Mesendoderm (in vitro differentiated cells): Measurements from ENCODE around the gene IL3RA.

Experiments
- DNase-seq: peaks from one replicate; pipeline ENCODE4 v3.0.0; 2013
- H2AK5ac ChIP-seq: 2 replicates; pipeline ENCODE4 v1.6.1; 2013; ENCODE audit warnings: low read length, inconsistent platforms
- H2BK120ac ChIP-seq: 2 replicates; pipeline ENCODE4 v1.6.1; 2013; ENCODE audit warnings: low read depth, mild to moderate bottlenecking, low read length, moderate library complexity, mixed read lengths
- H2BK15ac ChIP-seq: replicated peaks from 2 replicates; pipeline ENCODE4 v1.6.1; 2013; ENCODE audit warnings: low read depth, mild to moderate bottlenecking, moderate library complexity
- H2BK5ac ChIP-seq: 2 replicates; pipeline ENCODE4 v1.6.1; 2013; ENCODE audit warnings: low read length, inconsistent platforms
- H3K18ac ChIP-seq: 2 replicates; pipeline ENCODE4 v1.6.1; 2013; ENCODE audit warnings: mild to moderate bottlenecking, low read length, mixed read lengths
- H3K23ac ChIP-seq: one replicate; pipeline ENCODE4 v1.6.1; 2013; ENCODE audit warnings: low read length
- H3K27ac ChIP-seq: 2 replicates; pipeline ENCODE4 v1.5.1; 2013; ENCODE audit warnings: low read depth, mild to moderate bottlenecking, inconsistent platforms, low read length, moderate library complexity
- H3K27me3 ChIP-seq: 2 replicates; pipeline ENCODE4 v1.6.1; 2013; ENCODE audit warnings: low read length, control low read depth, mild to moderate bottlenecking, inconsistent platforms; ENCODE audit not compliant: insufficient read depth, poor library complexity
- H3K36me3 ChIP-seq: 2 replicates; pipeline ENCODE4 v1.6.1; 2013; ENCODE audit warnings: low read length, inconsistent platforms; ENCODE audit not compliant: control insufficient read depth, insufficient read depth
- H3K4ac ChIP-seq: one replicate; pipeline ENCODE4 v1.6.1; 2013; ENCODE audit warnings: low read depth, mild to moderate bottlenecking, low read length, moderate library complexity
- H3K4me1 ChIP-seq: 2 replicates; pipeline ENCODE4 v1.6.1; 2013; ENCODE audit warnings: low read depth, low read length, inconsistent platforms; ENCODE audit not compliant: control insufficient read depth
- H3K4me2 ChIP-seq: 2 replicates; pipeline ENCODE4 v1.6.1; 2013; ENCODE audit warnings: low read length
- H3K4me3 ChIP-seq: 2 replicates; pipeline ENCODE4 v1.5.1; 2013; ENCODE audit warnings: mild to moderate bottlenecking, low read length
- H3K56ac ChIP-seq: one replicate; pipeline ENCODE4 v1.6.1; 2013; ENCODE audit warnings: low read length
- H3K79me1 ChIP-seq: 2 replicates; pipeline ENCODE4 v1.6.1; 2013; ENCODE audit warnings: low read length, inconsistent platforms
- H3K79me2 ChIP-seq: 2 replicates; pipeline ENCODE4 v1.6.1; 2013; ENCODE audit warnings: mild to moderate bottlenecking, low read length; ENCODE audit not compliant: control insufficient read depth, insufficient read depth
- H3K9ac ChIP-seq: 2 replicates; pipeline ENCODE4 v1.6.1; 2013; ENCODE audit warnings: low read length, inconsistent platforms
- H4K5ac ChIP-seq: one replicate; pipeline ENCODE4 v1.6.1; 2013; ENCODE audit warnings: low read length
- H4K8ac ChIP-seq: one replicate; pipeline ENCODE4 v1.6.1; 2013; ENCODE audit warnings: low read depth, mild to moderate bottlenecking, control low read depth, low read length, moderate library complexity
- WGBS: extraction: QIAGEN DNeasy Blood & Tissue Kit; methylation state at CpG from one replicate; pipeline ENCODE4 v1.1.7; 2013; ENCODE audit warnings: low lambda C conversion rate, missing lambda C conversion rate; ENCODE audit not compliant: insufficient coverage; ENCODE audit errors: extremely low coverage; 5-methylcytosine and 5-hydroxymethylcytosine counted together

Gene IL3RA

DNA sequence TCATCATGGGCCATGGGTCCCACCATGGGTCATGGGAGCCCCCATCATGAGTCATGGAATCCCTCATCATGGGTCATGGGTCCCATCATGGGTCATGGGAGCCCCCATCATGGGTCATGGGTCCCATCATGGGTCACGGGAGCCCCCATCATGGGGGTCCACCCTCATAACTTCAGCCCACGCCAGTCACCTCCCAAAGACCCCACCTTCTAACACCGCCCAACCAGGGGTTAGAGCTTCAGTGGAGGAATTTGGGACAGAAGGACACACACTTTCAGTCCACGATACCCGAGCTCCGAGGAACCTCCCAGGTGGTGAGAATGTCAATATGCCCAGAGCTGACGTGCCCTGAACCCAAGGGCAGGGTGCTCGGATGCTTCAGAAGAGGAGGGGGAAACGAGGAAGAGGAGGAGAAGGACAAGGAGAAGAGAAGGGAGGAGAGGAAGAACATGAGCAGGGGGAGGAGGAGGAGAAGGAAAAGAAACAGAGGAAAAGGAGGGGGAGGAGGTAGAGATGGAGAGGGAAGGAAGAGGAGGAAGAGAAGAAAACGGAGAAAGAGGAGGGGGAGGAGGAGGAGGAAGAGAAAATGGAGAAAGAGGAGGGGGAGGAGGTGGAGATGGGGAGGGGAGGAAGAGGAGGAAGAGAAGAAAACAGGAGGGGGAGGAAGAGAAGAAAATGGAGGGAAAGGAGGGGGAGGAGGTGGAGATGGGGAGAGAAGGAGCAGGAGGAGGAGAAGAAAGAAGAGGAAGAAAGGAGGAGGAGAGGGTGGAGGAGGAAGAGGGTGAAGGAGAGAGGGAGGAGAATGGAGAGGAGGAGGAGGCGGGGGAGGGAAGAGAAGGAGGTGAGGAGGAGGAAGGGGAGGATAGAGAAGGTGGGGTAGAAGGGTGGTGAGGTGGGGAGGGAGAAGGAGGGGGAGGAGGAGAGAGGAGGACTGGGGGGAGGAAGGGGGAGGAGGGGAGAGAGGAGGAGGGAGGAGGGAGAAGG is 17.7 kb downstream of the IL3RA start:
- Histone ChIP-seq H3K4me2 (no peak overlapping the region), H3K79me2 (no peaks in the 10 kb centered on the region), H3K4ac (no peak overlapping the region), H3K18ac (no peak overlapping the region), H3K4me3 (no peak overlapping the region), H3K27ac (no peak overlapping the region), H3K56ac (no peak overlapping the region), H2AK5ac (no peak overlapping the region), H2BK120ac (no peak overlapping the region), H3K9ac (no peak overlapping the region), H4K8ac (no peak overlapping the region), H3K36me3 (no peaks in the 10 kb centered on the region), H3K23ac (no peak overlapping the region), H4K5ac (no peak overlapping the region), H3K27me3 (no peaks in the 10 kb centered on the region), H3K4me1 (peaks cover 2% of the 10 kb centered on the region), H3K79me1 (no peaks in the 10 kb centered on the region), H2BK5ac (no peak overlapping the region), H2BK15ac (no peak overlapping the region)
- no peak for DNase-seq
- WGBS: 63% methylated on average over 1 of the region's 11 CpGs

DNA sequence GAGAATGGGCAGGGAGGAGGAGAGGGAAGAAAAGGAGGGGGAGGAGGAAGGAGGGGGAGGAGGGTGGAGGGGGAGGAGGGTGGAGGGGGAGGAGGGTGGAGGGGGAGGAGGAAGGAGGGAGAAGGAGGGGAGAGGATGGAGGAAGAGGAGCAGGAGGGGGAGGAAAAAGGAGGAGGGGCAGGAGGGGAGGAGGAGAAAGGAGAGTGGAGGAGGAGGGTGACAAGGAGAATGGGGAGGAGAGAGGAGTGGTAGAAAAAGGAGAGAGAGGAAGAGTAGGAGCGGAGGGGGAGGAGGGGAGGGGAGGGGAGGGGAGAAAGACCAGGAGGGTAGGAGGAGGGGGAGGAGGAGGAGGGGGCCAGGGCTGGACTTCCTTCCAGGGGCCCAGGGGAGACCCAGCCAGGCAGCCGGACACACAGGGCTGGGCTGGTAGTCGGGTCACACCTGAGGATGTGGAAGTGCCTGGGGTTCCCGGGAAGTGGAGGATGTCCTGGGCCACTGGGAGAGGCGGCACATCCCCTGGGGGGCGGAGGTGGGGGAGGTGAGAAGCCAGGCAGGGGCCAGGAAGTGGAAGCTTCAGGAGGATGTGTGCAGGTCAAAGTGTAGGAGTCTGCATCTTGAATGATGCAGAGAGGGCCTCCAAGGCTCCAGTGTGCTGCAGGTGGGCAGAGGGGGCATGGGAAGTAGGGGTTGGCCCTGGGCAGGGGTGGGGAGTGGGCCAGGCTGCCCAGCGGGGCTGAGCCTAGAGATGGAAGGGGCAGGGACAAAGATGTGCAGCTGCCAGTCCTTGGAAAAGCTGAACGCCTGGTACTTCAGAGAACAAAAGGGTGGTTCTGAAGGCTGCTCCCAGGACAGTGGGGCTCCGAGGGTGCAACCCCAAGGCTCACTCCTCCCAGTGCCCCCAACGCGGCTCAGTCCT is 18.8 kb downstream of the IL3RA start:
- no peak overlapping the region for H2BK5ac ChIP-seq
- peaks cover 2% of the 10 kb centered on the region for H3K4me1 ChIP-seq
- H3K56ac ChIP-seq: peak overlapping the region; percentile 49
- H3K4me3 ChIP-seq: no peak overlapping the region
- no peak overlapping the region for H3K23ac ChIP-seq
- H3K18ac ChIP-seq: peak overlapping the region; percentile 10
- H2BK120ac ChIP-seq: no peak overlapping the region
- H4K8ac ChIP-seq: no peak overlapping the region
- WGBS: no CpG with 5 or more reads among the region's 11 CpGs
- H4K5ac ChIP-seq: no peak overlapping the region
- H3K27me3 ChIP-seq: no peaks in the 10 kb centered on the region
- H3K4ac ChIP-seq: no peak overlapping the region
- no peaks in the 10 kb centered on the region for H3K36me3 ChIP-seq
- no peak overlapping the region for H2BK15ac ChIP-seq
- no peaks in the 10 kb centered on the region for H3K79me2 ChIP-seq
- no peak overlapping the region for H3K4me2 ChIP-seq
- DNase-seq: peak; percentile 72
- no peak overlapping the region for H2AK5ac ChIP-seq
- peak overlapping the region; percentile 60 for H3K27ac ChIP-seq
- H3K9ac ChIP-seq: no peak overlapping the region
- no peaks in the 10 kb centered on the region for H3K79me1 ChIP-seq

DNA sequence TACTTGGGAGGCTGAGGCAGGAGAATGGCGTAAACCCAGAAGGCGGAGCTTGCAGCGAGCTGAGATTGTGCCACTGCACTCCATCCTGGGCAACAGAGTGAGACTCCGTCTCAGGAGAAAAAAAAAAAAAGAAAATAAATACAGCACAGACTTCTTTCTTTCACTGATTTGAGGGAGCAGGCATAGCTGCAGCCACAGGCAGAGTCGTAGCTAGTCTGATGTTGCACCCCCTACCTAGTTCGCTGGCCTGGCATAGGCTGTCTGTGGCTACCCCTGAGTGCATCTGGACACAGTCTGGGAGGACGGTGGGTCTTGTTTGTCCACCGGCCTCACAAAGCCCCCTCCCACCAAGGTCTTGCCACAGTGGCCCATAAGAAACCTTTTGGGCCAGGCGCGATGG is 21.4 kb downstream of the IL3RA start:
- no peak overlapping the region for H3K27ac ChIP-seq
- no peak overlapping the region for H3K18ac ChIP-seq
- H3K4ac ChIP-seq: no peak overlapping the region
- no peak overlapping the region for H3K4me3 ChIP-seq
- H2AK5ac ChIP-seq: no peak overlapping the region
- no CpG with 5 or more reads among the region's 10 CpGs for WGBS
- no peak overlapping the region for H3K9ac ChIP-seq
- no peak overlapping the region for H4K5ac ChIP-seq
- H3K4me2 ChIP-seq: no peak overlapping the region
- H2BK15ac ChIP-seq: no peak overlapping the region
- no peaks in the 10 kb centered on the region for H3K36me3 ChIP-seq
- DNase-seq: no peak
- H3K27me3 ChIP-seq: no peaks in the 10 kb centered on the region
- peaks cover 2% of the 10 kb centered on the region for H3K4me1 ChIP-seq
- H4K8ac ChIP-seq: no peak overlapping the region
- no peak overlapping the region for H2BK120ac ChIP-seq
- H2BK5ac ChIP-seq: no peak overlapping the region
- no peak overlapping the region for H3K56ac ChIP-seq
- no peak overlapping the region for H3K23ac ChIP-seq
- H3K79me2 ChIP-seq: no peaks in the 10 kb centered on the region
- no peaks in the 10 kb centered on the region for H3K79me1 ChIP-seq

DNA sequence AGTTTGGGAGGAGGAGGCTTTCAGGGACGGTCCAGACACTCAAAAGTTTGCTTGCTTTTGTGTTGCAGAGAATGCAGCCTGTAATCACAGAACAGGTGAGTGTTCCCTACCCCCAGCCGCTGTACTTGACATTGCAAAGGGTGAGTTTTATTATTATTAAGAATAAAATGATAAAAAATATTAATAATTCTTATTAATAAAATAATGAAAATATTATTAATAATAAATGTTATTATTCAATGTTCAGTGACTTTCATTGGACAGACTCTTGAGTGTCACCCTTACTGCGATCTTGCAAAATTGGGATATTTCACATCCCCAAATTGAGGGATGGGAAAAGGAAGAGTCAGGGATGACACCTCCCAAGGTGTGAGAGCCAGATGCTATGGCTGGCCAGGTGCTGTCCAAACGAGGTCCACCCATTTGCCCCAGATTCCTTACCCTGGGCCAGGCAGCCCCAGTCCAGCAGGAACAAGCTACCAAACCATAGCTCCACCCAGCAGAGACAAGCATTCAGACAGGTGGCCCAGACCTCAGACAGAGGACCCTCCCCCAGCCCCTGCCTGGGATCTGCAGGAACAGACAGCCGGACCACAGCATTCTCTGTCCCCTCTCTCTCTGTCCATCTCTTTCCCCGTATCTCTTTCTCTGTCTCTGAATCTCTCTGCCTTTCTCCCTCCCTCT is 22.4 kb downstream of the IL3RA start:
- Histone ChIP-seq H3K4me2 (no peak overlapping the region), H3K79me2 (no peaks in the 10 kb centered on the region), H3K27me3 (no peaks in the 10 kb centered on the region), H2BK5ac (no peak overlapping the region), H2BK15ac (no peak overlapping the region), H3K4ac (no peak overlapping the region), H3K4me1 (peaks cover 2% of the 10 kb centered on the region), H3K36me3 (no peaks in the 10 kb centered on the region), H3K4me3 (no peak overlapping the region), H3K23ac (no peak overlapping the region), H3K56ac (no peak overlapping the region), H3K9ac (no peak overlapping the region), H2BK120ac (no peak overlapping the region), H4K5ac (no peak overlapping the region), H3K18ac (no peak overlapping the region), H3K79me1 (no peaks in the 10 kb centered on the region), H4K8ac (no peak overlapping the region), H2AK5ac (no peak overlapping the region), H3K27ac (no peak overlapping the region)
- peak; percentile 35 for DNase-seq
- no CpG with 5 or more reads among the region's 6 CpGs for WGBS

DNA sequence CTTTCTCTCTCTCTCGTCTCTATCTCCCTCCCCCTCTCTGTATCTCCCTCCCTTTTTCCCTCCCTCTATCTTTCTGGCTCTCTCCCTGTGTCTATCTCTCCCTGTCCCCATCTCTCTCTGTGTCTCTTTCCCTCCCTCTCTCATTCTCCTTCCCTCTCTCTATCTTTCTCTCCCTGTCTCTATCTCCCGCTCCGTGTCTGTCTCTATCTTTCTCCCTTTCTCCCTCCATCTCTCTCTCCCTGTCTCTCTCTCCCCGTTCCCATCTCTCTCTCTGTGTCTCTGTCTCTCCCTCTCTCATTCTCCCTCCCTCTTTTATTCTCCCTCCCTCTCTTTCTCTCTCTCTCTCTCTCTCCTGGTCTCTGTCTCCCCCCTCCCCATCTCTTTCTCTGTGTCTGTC is 22.9 kb downstream of the IL3RA start:
- no peak overlapping the region for H3K4ac ChIP-seq
- no peak overlapping the region for H2BK120ac ChIP-seq
- H3K4me2 ChIP-seq: no peak overlapping the region
- no peaks in the 10 kb centered on the region for H3K79me1 ChIP-seq
- no peaks in the 10 kb centered on the region for H3K27me3 ChIP-seq
- H3K18ac ChIP-seq: no peak overlapping the region
- WGBS: no CpG with 5 or more reads among the region's 4 CpGs
- H2AK5ac ChIP-seq: no peak overlapping the region
- H4K5ac ChIP-seq: no peak overlapping the region
- no peak for DNase-seq
- no peak overlapping the region for H3K23ac ChIP-seq
- H3K27ac ChIP-seq: no peak overlapping the region
- H3K4me1 ChIP-seq: peaks cover 2% of the 10 kb centered on the region
- no peak overlapping the region for H2BK15ac ChIP-seq
- no peak overlapping the region for H4K8ac ChIP-seq
- H3K56ac ChIP-seq: no peak overlapping the region
- H3K36me3 ChIP-seq: no peaks in the 10 kb centered on the region
- no peak overlapping the region for H3K9ac ChIP-seq
- H3K79me2 ChIP-seq: no peaks in the 10 kb centered on the region
- no peak overlapping the region for H2BK5ac ChIP-seq
- no peak overlapping the region for H3K4me3 ChIP-seq
